Osteoblast (primary cell): ENCODE measurements around the gene EPHA6. TPM values are rescaled to one million over a fixed set of nuclear protein-coding genes. Genes with fewer than 3 reads are reported as not detected.

Source experiments
- DNase-seq: peaks from one replicate; pipeline ENCODE4 v3.0.0; 2011; ENCODE audit warnings: low spot score, mixed read lengths; ENCODE audit not compliant: insufficient read length; ENCODE audit errors: missing footprints
- H2AFZ ChIP-seq: 2 replicates; pipeline ENCODE4 v1.6.0; 2011; ENCODE audit warnings: mild to moderate bottlenecking, low read length
- H3K27ac ChIP-seq: 2 replicates; pipeline ENCODE4 v1.5.1; 2011; ENCODE audit warnings: mild to moderate bottlenecking, low read depth, low read length, moderate library complexity
- H3K27me3 ChIP-seq: 2 replicates; pipeline ENCODE4 v1.6.0; 2012; ENCODE audit warnings: mild to moderate bottlenecking, control low read depth, inconsistent platforms, low read length, moderate library complexity; ENCODE audit not compliant: insufficient read depth
- H3K36me3 ChIP-seq: 2 replicates; pipeline ENCODE4 v1.5.1; 2011; ENCODE audit warnings: mild to moderate bottlenecking, low read length, control low read depth, moderate library complexity; ENCODE audit not compliant: insufficient read depth
- H3K4me1 ChIP-seq: 2 replicates; pipeline ENCODE4 v1.5.1; 2011; ENCODE audit warnings: mild to moderate bottlenecking, low read length, control low read depth, moderate library complexity; ENCODE audit not compliant: insufficient read depth
- H3K4me2 ChIP-seq: 2 replicates; pipeline ENCODE4 v1.6.0; 2011; ENCODE audit warnings: mild to moderate bottlenecking, low read length; ENCODE audit not compliant: insufficient read depth
- H3K4me3 ChIP-seq: fragments of 200-600 bp; sonication (generic); 3 replicates; pipeline ENCODE4 v1.5.1; 2012; ENCODE audit warnings: mild to moderate bottlenecking, low read length, inconsistent platforms; ENCODE audit not compliant: insufficient read depth
- H3K79me2 ChIP-seq: 2 replicates; pipeline ENCODE4 v1.6.0; 2012; ENCODE audit warnings: mild to moderate bottlenecking, low read length, control low read depth, inconsistent platforms; ENCODE audit not compliant: insufficient read depth
- H3K9me3 ChIP-seq: 2 replicates; pipeline ENCODE4 v1.5.1; 2011; ENCODE audit warnings: low read depth, low read length, control low read depth
- H4K20me1 ChIP-seq: 2 replicates; pipeline ENCODE4 v1.6.0; 2012; ENCODE audit warnings: mild to moderate bottlenecking, low read length, control low read depth; ENCODE audit not compliant: insufficient read depth
- CTCF ChIP-seq: IDR thresholded peaks from 2 replicates; pipeline ENCODE4 v1.5.1; 2011; ENCODE audit warnings: mild to moderate bottlenecking, low read depth, low read length, moderate library complexity; ENCODE audit errors: extremely low read depth
- total RNA-seq: library from RNA; depleted of rRNA; stranded (reverse); fragments of >200 nt; gene quantifications from 2 replicates; pipeline ENCODE4 v1.2.3, GENCODE V29; 2012

EPHA6 gene
- total RNA-seq, 1 donor, result not detected

- Histone ChIP-seq H3K4me3 (no peak overlapping the region), H2AFZ (no peak overlapping the region), H3K27ac (no peak overlapping the region), H3K27me3 (no peaks in the 10 kb centered on the region), H3K4me2 (no peak overlapping the region), H3K36me3 (no peaks in the 10 kb centered on the region), H3K9me3 (peaks cover 7% of the 10 kb centered on the region), H3K79me2 (no peaks in the 10 kb centered on the region), H3K4me1 (no peaks in the 10 kb centered on the region), H4K20me1 (no peaks in the 10 kb centered on the region)
- no peak for TF ChIP-seq CTCF
- DNase-seq, result no peak
Measured at GRCh38 chr3:97350971-97351370, 536.6 kb downstream of the EPHA6 start.

GRCh38 chr3:97353176-97353575 is 538.8 kb downstream of the EPHA6 start:
- Histone ChIP-seq H3K4me3 (no peak overlapping the region), H3K9me3 (peaks cover 3% of the 10 kb centered on the region), H2AFZ (no peak overlapping the region), H4K20me1 (no peaks in the 10 kb centered on the region), H3K79me2 (no peaks in the 10 kb centered on the region), H3K36me3 (no peaks in the 10 kb centered on the region), H3K27me3 (no peaks in the 10 kb centered on the region), H3K27ac (no peak overlapping the region), H3K4me2 (no peak overlapping the region), H3K4me1 (no peaks in the 10 kb centered on the region)
- no peak for DNase-seq
- TF ChIP-seq CTCF, result no peak

DNA sequence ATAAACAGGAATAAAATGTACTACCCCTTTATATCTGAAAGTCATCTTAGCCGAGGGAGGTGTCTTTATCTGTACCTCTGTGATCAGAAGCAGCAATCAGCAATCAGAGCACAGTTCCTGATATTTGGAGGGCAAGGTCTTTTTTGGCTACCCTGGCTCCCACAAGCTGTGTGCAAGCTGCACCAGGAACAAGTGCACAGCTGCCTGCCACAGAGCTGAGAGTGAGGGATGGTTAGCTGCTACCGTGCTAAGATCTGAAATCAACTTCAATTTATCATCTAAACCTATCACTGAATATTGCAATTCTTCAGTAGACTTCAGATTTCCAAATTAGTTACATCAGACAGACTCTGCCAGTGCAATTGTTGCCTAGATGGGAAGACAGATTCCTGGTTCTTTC is 545.6 kb downstream of the EPHA6 start:
- no peaks in the 10 kb centered on the region for H3K79me2 ChIP-seq
- no peaks in the 10 kb centered on the region for H3K27me3 ChIP-seq
- no peak for DNase-seq
- no peak overlapping the region for H3K27ac ChIP-seq
- no peak overlapping the region for H3K4me2 ChIP-seq
- no peaks in the 10 kb centered on the region for H3K4me1 ChIP-seq
- no peaks in the 10 kb centered on the region for H3K9me3 ChIP-seq
- H3K4me3 ChIP-seq, result no peak overlapping the region
- H2AFZ ChIP-seq, result no peak overlapping the region
- no peak for TF ChIP-seq CTCF
- no peaks in the 10 kb centered on the region for H4K20me1 ChIP-seq
- H3K36me3 ChIP-seq, result no peaks in the 10 kb centered on the region

DNA sequence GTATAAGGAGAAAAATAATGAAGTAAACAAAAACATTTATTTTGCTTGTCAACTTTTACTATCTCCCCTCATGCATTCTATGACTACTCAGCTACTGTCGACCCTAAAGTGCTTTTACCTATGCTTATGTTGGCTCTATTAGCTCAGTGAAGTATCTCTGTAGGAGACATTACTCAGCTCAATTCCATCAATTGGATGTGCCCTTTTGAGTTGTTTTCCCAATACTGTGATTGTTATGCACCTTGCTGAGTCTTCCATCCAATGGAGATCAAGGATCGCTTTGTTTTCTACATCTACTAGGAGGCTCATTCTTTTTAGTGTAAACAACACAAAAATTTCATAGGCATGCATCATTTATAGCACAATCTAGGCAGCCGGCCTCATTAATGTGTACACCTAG is 546.4 kb downstream of the EPHA6 start:
- Histone ChIP-seq H3K27me3 (no peaks in the 10 kb centered on the region), H3K9me3 (no peaks in the 10 kb centered on the region), H4K20me1 (no peaks in the 10 kb centered on the region), H3K4me3 (no peak overlapping the region), H3K36me3 (no peaks in the 10 kb centered on the region), H3K4me1 (no peaks in the 10 kb centered on the region), H3K4me2 (no peak overlapping the region), H3K79me2 (no peaks in the 10 kb centered on the region), H3K27ac (no peak overlapping the region), H2AFZ (no peak overlapping the region)
- TF ChIP-seq CTCF, result no peak
- no peak for DNase-seq
